Mesenchymal stem cell (in vitro differentiated cells and primary cell): ENCODE measurements around the gene SRP14.

Source experiments
- DNase-seq: peaks from one replicate; pipeline ENCODE4 v3.0.0-alpha.2; 2013
- H2AFZ ChIP-seq: one replicate; pipeline ENCODE4 v1.6.1; 2013; ENCODE audit warnings: low read depth, mild to moderate bottlenecking, control low read depth, inconsistent platforms, low read length, moderate library complexity
- H2AK5ac ChIP-seq: 2 replicates; pipeline ENCODE4 v1.6.1; 2013; ENCODE audit warnings: low read length, moderate library complexity, mild to moderate bottlenecking, inconsistent platforms; ENCODE audit not compliant: severe bottlenecking
- H2BK120ac ChIP-seq: one replicate; pipeline ENCODE4 v1.6.1; 2013; ENCODE audit warnings: low read depth, mild to moderate bottlenecking, inconsistent platforms, low read length, moderate library complexity
- H2BK12ac ChIP-seq, 2 experiments: one replicate each; pipeline ENCODE4 v1.6.1; 2013; ENCODE audit warnings: inconsistent platforms in 2 of 2, low read length in 2 of 2, mild to moderate bottlenecking in 2 of 2, moderate library complexity in 2 of 2, control low read depth in 1 of 2
- H2BK15ac ChIP-seq: one replicate; pipeline ENCODE4 v1.6.1; 2013; ENCODE audit warnings: mild to moderate bottlenecking, low read depth, inconsistent platforms; ENCODE audit not compliant: poor library complexity, severe bottlenecking
- H2BK5ac ChIP-seq: 2 replicates; pipeline ENCODE4 v1.6.1; 2013; ENCODE audit warnings: low read depth, mild to moderate bottlenecking, low read length, control low read depth, inconsistent platforms; ENCODE audit not compliant: poor library complexity, severe bottlenecking
- H3K14ac ChIP-seq, 2 experiments: one replicate each; pipeline ENCODE4 v1.6.1; 2013; ENCODE audit warnings: inconsistent platforms in 2 of 2, low read length in 2 of 2, control low read depth in 1 of 2, mild to moderate bottlenecking in 1 of 2, moderate library complexity in 1 of 2
- H3K18ac ChIP-seq, 2 experiments: one replicate each; pipeline ENCODE4 v1.6.1; 2013; ENCODE audit warnings: inconsistent platforms in 2 of 2, low read length in 2 of 2, control low read depth in 1 of 2, low read depth in 1 of 2, mild to moderate bottlenecking in 1 of 2
- H3K23ac ChIP-seq, 2 experiments: one replicate each; pipeline ENCODE4 v1.6.1; 2013; ENCODE audit warnings: inconsistent platforms in 2 of 2, low read length in 2 of 2, mild to moderate bottlenecking in 2 of 2, moderate library complexity in 2 of 2, control low read depth in 1 of 2
- H3K27ac ChIP-seq: 2 replicates; pipeline ENCODE4 v1.5.1; 2013; ENCODE audit warnings: mild to moderate bottlenecking, moderate library complexity, low read length, control low read depth, inconsistent platforms; ENCODE audit not compliant: poor library complexity, severe bottlenecking
- H3K27me3 ChIP-seq, 2 experiments: 2 replicates each; pipeline versions ENCODE4 v1.6.1 to v1.7.0; 2013; ENCODE audit warnings: low read length in 2 of 2, mild to moderate bottlenecking in 2 of 2, moderate library complexity in 2 of 2, control low read depth in 1 of 2, inconsistent platforms in 1 of 2; ENCODE audit not compliant: control insufficient read depth in 1 of 2, insufficient read depth in 1 of 2
- H3K36me3 ChIP-seq, 2 experiments: 2 replicates each; pipeline versions ENCODE4 v1.6.1 to v1.7.0; 2013; ENCODE audit warnings: low read length in 2 of 2, control low read depth in 1 of 2, inconsistent platforms in 1 of 2, low read depth in 1 of 2, mild to moderate bottlenecking in 1 of 2; ENCODE audit not compliant: insufficient read depth in 2 of 2, control insufficient read depth in 1 of 2
- H3K4ac ChIP-seq, 2 experiments: one replicate each; pipeline ENCODE4 v1.6.1; 2013; ENCODE audit warnings: inconsistent platforms in 2 of 2, low read length in 2 of 2, mild to moderate bottlenecking in 2 of 2, moderate library complexity in 2 of 2, control low read depth in 1 of 2, low read depth in 1 of 2
- H3K4me1 ChIP-seq: 2 replicates; pipeline ENCODE4 v1.6.1; 2013; ENCODE audit warnings: low read depth, low read length, control low read depth; ENCODE audit not compliant: control insufficient read depth, insufficient read depth
- H3K4me2 ChIP-seq: 2 replicates; pipeline ENCODE4 v1.6.1; 2013; ENCODE audit warnings: low read length, mild to moderate bottlenecking, inconsistent platforms; ENCODE audit not compliant: poor library complexity, severe bottlenecking
- H3K4me3 ChIP-seq, 2 experiments: 2 replicates each; pipeline versions ENCODE4 v1.5.1 to v1.7.0; 2013; ENCODE audit warnings: low read length in 2 of 2, mild to moderate bottlenecking in 2 of 2, control low read depth in 1 of 2, low read depth in 1 of 2; ENCODE audit not compliant: insufficient read depth in 1 of 2
- H3K79me1 ChIP-seq: replicated peaks from 2 replicates; pipeline ENCODE4 v1.6.1; 2013; ENCODE audit warnings: mild to moderate bottlenecking, control low read depth, low read length, inconsistent platforms; ENCODE audit not compliant: poor library complexity, severe bottlenecking
- H3K9ac ChIP-seq: 2 replicates; pipeline ENCODE4 v1.7.0; 2013; ENCODE audit warnings: mild to moderate bottlenecking, low read length, moderate library complexity
- H3K9me3 ChIP-seq: 2 replicates; pipeline ENCODE4 v1.7.0; 2013; ENCODE audit warnings: mild to moderate bottlenecking, low read length; ENCODE audit not compliant: control insufficient read depth
- H4K8ac ChIP-seq: one replicate; pipeline ENCODE4 v1.6.1; 2013; ENCODE audit warnings: inconsistent platforms, mild to moderate bottlenecking, low read length, moderate library complexity
- H4K91ac ChIP-seq: one replicate; pipeline ENCODE4 v1.6.1; 2013; ENCODE audit warnings: mild to moderate bottlenecking, low read length, inconsistent platforms
- WGBS: methylation state at CpG from one replicate; pipeline ENCODE4 v1.1.7; 2013; ENCODE audit warnings: mixed read lengths; 5-methylcytosine and 5-hydroxymethylcytosine counted together

Gene SRP14

DNA sequence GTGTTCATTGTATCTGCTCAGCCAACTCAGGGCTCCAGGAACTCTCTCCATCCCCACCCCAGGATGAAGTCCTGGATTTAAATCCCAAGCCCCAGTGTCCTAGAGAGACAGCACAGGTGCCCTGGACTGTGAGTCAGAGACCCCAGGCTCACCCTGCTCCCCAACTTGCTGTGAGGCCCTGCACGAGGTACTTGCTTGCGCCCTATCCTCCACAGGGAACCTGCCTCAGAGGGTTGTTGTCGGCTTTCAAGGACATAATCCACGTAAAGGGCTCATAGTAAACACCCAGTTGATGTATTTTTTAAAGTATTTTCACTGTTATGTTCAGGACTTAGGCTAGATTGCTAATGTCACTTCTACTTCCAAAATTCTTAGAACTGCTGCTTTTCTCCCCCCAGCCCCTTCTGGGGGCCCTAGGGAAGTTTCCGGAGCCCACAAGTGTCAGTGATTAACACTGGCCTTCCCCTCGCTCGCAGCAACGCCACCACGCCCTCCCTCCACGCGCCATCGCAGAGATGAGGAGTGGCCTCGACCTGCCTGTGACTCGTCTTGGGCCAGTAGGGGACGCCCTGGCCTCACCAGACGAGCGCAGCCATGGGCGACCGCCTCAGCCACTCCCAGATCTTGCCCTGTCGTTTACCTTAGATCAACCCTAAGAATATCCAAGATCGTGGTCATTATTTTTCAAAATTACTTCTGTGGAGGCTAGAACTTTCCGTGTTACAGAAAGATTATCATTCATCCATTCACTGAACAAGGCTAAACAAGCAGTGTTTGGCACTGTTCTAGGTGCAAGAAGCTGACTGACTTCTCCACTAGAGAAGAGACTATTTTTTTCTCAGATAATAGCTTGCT, 6.0 kb upstream of the SRP14 start:
- peak overlapping the region; percentile 73 for H3K9ac ChIP-seq
- peak overlapping the region; percentile 64 for H2AK5ac ChIP-seq
- H2AFZ ChIP-seq: no peak overlapping the region
- H3K4me3 ChIP-seq: peak overlapping the region in 1 of 2 experiments; percentile 65
- no peak overlapping the region for H2BK5ac ChIP-seq
- no peak overlapping the region for H4K91ac ChIP-seq
- H3K4ac ChIP-seq: no peak overlapping the region
- no peak overlapping the region for H2BK12ac ChIP-seq
- H3K9me3 ChIP-seq: no peaks in the 10 kb centered on the region
- peak overlapping the region; percentile 8 for H3K27ac ChIP-seq
- H3K14ac ChIP-seq: no peak overlapping the region
- peaks cover 28% of the 10 kb centered on the region for H3K4me1 ChIP-seq
- no peaks in the 10 kb centered on the region for H3K36me3 ChIP-seq
- peak; percentile 87 for DNase-seq
- peak overlapping the region; percentile 89 for H4K8ac ChIP-seq
- H3K18ac ChIP-seq: peak overlapping the region in 1 of 2 experiments; percentile 52
- peak overlapping the region; percentile 60 for H3K4me2 ChIP-seq
- H3K23ac ChIP-seq: no peak overlapping the region
- H3K79me1 ChIP-seq: peaks cover 4% of the 10 kb centered on the region
- WGBS: 11% methylated on average over 20 of the region's 22 CpGs
- H2BK120ac ChIP-seq: peak overlapping the region; percentile 50
- no peak overlapping the region for H2BK15ac ChIP-seq
- no peaks in the 10 kb centered on the region for H3K27me3 ChIP-seq

DNA sequence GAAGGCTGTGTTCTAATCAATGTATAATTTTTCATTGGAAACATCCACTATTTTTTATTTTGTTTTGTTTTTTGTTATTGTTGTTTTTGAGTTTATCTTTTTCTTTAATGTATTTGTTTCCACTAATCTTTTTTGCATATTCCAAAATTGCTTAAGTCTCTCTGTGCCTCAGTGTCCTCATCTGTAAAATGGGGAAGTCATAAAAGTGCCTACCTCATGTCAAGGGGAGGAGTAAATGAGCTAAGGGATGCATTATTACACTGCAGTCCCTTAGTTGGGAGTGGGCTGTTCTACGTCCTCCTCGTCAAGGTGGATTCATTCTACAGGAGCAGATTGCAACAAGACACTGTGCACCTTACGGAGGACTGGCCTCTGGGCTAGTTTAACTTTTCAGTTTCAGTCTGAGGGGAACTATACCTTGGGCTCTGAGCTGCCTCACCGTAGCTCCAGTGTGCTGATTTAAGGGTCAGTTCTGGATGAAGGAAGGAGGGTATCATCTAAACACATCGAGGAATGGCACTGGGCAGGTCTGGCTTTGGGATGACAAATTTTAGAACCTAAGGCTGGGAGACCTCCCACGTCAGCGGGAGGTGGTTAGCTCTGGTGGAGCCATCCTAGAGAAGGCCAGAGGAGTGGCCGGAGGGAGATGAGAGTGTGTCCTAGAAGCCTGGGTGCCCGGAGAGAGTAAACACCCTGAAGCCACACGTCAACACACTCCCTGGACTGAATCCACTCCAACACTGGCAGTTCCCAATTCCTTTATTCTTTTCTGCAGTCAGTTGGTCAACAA, 5.1 kb upstream of the SRP14 start:
- Histone ChIP-seq H3K18ac (no peak overlapping the region), H2BK12ac (no peak overlapping the region), H3K4me1 (peaks cover 26% of the 10 kb centered on the region), H3K27ac (no peak overlapping the region), H2BK15ac (no peak overlapping the region), H3K23ac (no peak overlapping the region), H2AK5ac (peak overlapping the region; percentile 64), H3K4ac (no peak overlapping the region), H2BK120ac (no peak overlapping the region), H2AFZ (no peak overlapping the region), H3K9me3 (no peaks in the 10 kb centered on the region), H2BK5ac (no peak overlapping the region), H3K4me2 (no peak overlapping the region), H3K79me1 (peaks cover 5% of the 10 kb centered on the region), H3K9ac (peak overlapping the region; percentile 73), H3K4me3 (no peak overlapping the region), H3K14ac (no peak overlapping the region), H3K36me3 (no peaks in the 10 kb centered on the region), H4K8ac (no peak overlapping the region), H4K91ac (no peak overlapping the region), H3K27me3 (no peaks in the 10 kb centered on the region)
- WGBS: 89% methylated on average over 10 of the region's 10 CpGs
- DNase-seq: no peak

- no peak overlapping the region for H2BK120ac ChIP-seq
- no peak for DNase-seq
- no peak overlapping the region for H3K23ac ChIP-seq
- H3K9ac ChIP-seq: no peak overlapping the region
- H2AFZ ChIP-seq: no peak overlapping the region
- H2AK5ac ChIP-seq: no peak overlapping the region
- H3K36me3 ChIP-seq: peaks cover 0 to 3% of the 10 kb centered on the region in 2 experiments
- H3K27ac ChIP-seq: no peak overlapping the region
- H3K18ac ChIP-seq: no peak overlapping the region
- H3K14ac ChIP-seq: no peak overlapping the region
- no peak overlapping the region for H2BK5ac ChIP-seq
- no peak overlapping the region for H3K4me2 ChIP-seq
- 89% methylated on average over 5 of the region's 5 CpGs for WGBS
- no peaks in the 10 kb centered on the region for H3K9me3 ChIP-seq
- no peaks in the 10 kb centered on the region for H3K27me3 ChIP-seq
- H2BK15ac ChIP-seq: no peak overlapping the region
- no peak overlapping the region for H2BK12ac ChIP-seq
- no peak overlapping the region for H3K4me3 ChIP-seq
- no peak overlapping the region for H4K8ac ChIP-seq
- peaks cover 5% of the 10 kb centered on the region for H3K79me1 ChIP-seq
- no peak overlapping the region for H3K4ac ChIP-seq
- H4K91ac ChIP-seq: no peak overlapping the region
- H3K4me1 ChIP-seq: peaks cover 18% of the 10 kb centered on the region
Observed at GRCh38 chr15:40042791-40043320, 3.9 kb upstream of the SRP14 start.

- no peak overlapping the region for H3K9ac ChIP-seq
- H4K91ac ChIP-seq: no peak overlapping the region
- no peaks in the 10 kb centered on the region for H3K27me3 ChIP-seq
- no peak overlapping the region for H2BK120ac ChIP-seq
- no peak for DNase-seq
- no peak overlapping the region for H3K4ac ChIP-seq
- H2AK5ac ChIP-seq: no peak overlapping the region
- H4K8ac ChIP-seq: no peak overlapping the region
- no peaks in the 10 kb centered on the region for H3K9me3 ChIP-seq
- H3K79me1 ChIP-seq: peaks cover 5% of the 10 kb centered on the region
- no peak overlapping the region for H2BK5ac ChIP-seq
- H3K23ac ChIP-seq: no peak overlapping the region
- H2BK12ac ChIP-seq: no peak overlapping the region
- H3K36me3 ChIP-seq: peaks cover 0 to 24% of the 10 kb centered on the region in 2 experiments
- 80% methylated on average over 3 of the region's 3 CpGs for WGBS
- peak overlapping the region in 1 of 2 experiments; percentile 99 for H3K4me3 ChIP-seq
- no peak overlapping the region for H2BK15ac ChIP-seq
- H2AFZ ChIP-seq: no peak overlapping the region
- H3K4me2 ChIP-seq: no peak overlapping the region
- no peak overlapping the region for H3K18ac ChIP-seq
- no peak overlapping the region for H3K27ac ChIP-seq
- H3K4me1 ChIP-seq: peaks cover 8% of the 10 kb centered on the region
- H3K14ac ChIP-seq: no peak overlapping the region
Observed at GRCh38 chr15:40040770-40041169, 1.8 kb upstream of the SRP14 start.
